A549 treated with GW870086 at 1 μM for 4 hours (cell line): Measurements from ENCODE around the gene ABHD12. TPM values are rescaled to one million over a fixed set of nuclear protein-coding genes. Genes with fewer than 3 reads are reported as not detected.

Source experiments
- total RNA-seq: library from RNA; stranded (reverse); fragments of 200-300 nt; extraction: Qiagen RNA extraction; gene quantifications from 5 replicates; pipeline ENCODE4 v1.2.3, GENCODE V29; 2022; ENCODE audit warnings: low read depth

The ABHD12 gene
- total RNA-seq: 106 to 141 TPM (median 140 TPM) in 5 replicates

GRCh38 chr20:25390538-25391528 lies at the start of gene ABHD12:
ABHD12 (minus strand) TSS chr20:25390835; CDS start chr20:25390703, 132 bp downstream.

GRCh38 chr20:25407311-25408169 lies 16.9 kb upstream of the ABHD12 start, which contains the start of gene GINS1:
GINS1 (plus strand) TSS chr20:25407673; CDS start chr20:25407821, 148 bp downstream.

Other genes with a start within 250 kb of the ABHD12 start
- gene ENTPD6, start 195.1 kb downstream of the ABHD12 start, total RNA-seq: 139 to 161 TPM (median 150 TPM) in 5 replicates
- 229 to 300 TPM (median 288 TPM) in 5 replicates for gene PYGB, start 142.8 kb downstream of the ABHD12 start, total RNA-seq
- gene GINS1, start 16.8 kb upstream of the ABHD12 start, total RNA-seq: 27.7 to 35.5 TPM (median 32.2 TPM) in 5 replicates
- gene NINL, start 194.7 kb upstream of the ABHD12 start, total RNA-seq: 12.9 to 16.1 TPM (median 13.1 TPM) in 5 replicates
- gene NANP, start 233.2 kb upstream of the ABHD12 start, total RNA-seq: 6.4 to 8.7 TPM (median 7.5 TPM) in 5 replicates